Testis (tissue), 3 donors: ENCODE measurements around the gene PDLIM5. TPM values are rescaled to one million over a fixed set of nuclear protein-coding genes. Genes with fewer than 3 reads are reported as not detected.

Experiments used
- DNase-seq: peaks from one replicate; pipeline ENCODE4 v3.0.0-alpha.2; 2019
- H3K27ac ChIP-seq, 2 donors: fragments of 200-600 bp; sonication (generic); one replicate each; pipeline ENCODE4 v1.5.1; 2019
- H3K27me3 ChIP-seq: fragments of 200-600 bp; sonication (generic); one replicate; pipeline ENCODE4 v1.5.1; 2019
- H3K36me3 ChIP-seq: fragments of 200-600 bp; sonication (generic); one replicate; pipeline ENCODE4 v1.5.1; 2017; ENCODE audit warnings: low read depth; ENCODE audit errors: missing control alignments
- H3K4me1 ChIP-seq: fragments of 200-600 bp; sonication (generic); one replicate; pipeline ENCODE4 v1.5.1; 2019
- H3K4me3 ChIP-seq, 2 donors: fragments of 200-600 bp; sonication (generic); one replicate each; pipeline ENCODE4 v1.5.1; 2017 to 2019
- H3K9me3 ChIP-seq: fragments of 200-600 bp; sonication (generic); one replicate; pipeline ENCODE4 v1.5.1; 2017
- POLR2A ChIP-seq: fragments of 450-650 bp; IDR thresholded peaks from one replicate; pipeline ENCODE4 v1.6.1; 2017; ENCODE audit warnings: antibody characterized with exemption, mild to moderate bottlenecking, moderate library complexity
- WGBS, 2 donors: methylation state at CpG; one replicate each; pipeline ENCODE4 v1.1.5; 2018; 5-methylcytosine and 5-hydroxymethylcytosine counted together
- intact Hi-C: fragments of 100-400 bp; cut with DNase I; formaldehyde crosslinking; loops from one replicate; pipeline ENCODE4 v1.15.1; 2023; ENCODE audit warnings: low total_unique reads
- polyA plus RNA-seq: library from polyadenylated mRNA; stranded (reverse); fragments of 350-450 nt; fragmentation: Illumina TruSeq; extraction: RNeasy Lipid Tissue Mini Kit (QIAGEN cat#74804); gene quantifications from one replicate; pipeline ENCODE4 v1.2.3, GENCODE V29; 2014; ENCODE audit warnings: low read depth, low replicate concordance; ENCODE audit not compliant: insufficient read depth
- total RNA-seq, 2 donors: library from RNA; depleted of rRNA; stranded (reverse); fragments of >200 nt; gene quantifications; one replicate each; pipeline ENCODE4 v1.2.3, GENCODE V29; 2016
- TF ChIP-seq, protein P1 (sequence below), 3 experiments: fragments of 450-650 bp in 2 of 3; fragments of 200-600 bp in 1 of 3; sonication (generic) in 1 of 3; IDR thresholded peaks; one replicate each; pipeline ENCODE4 v1.5.1; 2016 to 2019; ENCODE audit warnings: antibody characterized with exemption in 3 of 3, mild to moderate bottlenecking in 2 of 3, moderate library complexity in 1 of 3

PDLIM5 gene
- total and polyA plus RNA-seq, 3 donors from 2014 or later, result 45.5 to 86.8 (median 86.1) TPM

DNA sequence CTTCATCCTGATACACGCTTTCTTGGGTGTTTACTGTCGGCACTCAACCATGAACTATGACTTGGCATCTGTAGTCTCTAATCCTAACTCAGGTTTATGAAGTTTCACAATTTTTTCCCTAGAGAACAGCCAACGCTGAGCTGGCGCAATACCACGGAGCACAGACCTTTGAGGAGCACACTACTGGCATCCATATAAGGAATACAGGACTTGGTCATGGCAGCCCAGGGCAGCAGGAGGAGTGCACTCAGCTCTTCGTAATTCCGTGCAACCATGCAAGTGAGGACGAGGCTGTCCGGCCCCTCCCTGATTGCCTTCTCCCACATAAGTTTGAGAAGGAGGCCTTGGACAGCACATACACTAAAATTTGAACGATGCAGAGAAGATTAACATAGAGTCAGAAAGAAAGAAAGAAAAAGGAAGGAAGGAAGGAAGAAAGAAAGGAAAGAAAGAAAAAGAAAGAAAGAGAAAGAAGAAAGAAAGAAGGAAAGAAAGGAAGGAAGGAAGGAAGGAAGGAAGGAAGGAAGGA lies 41.0 kb upstream of the PDLIM5 start:
- Histone ChIP-seq H3K4me3 (no peak overlapping the region), H3K27ac (peak overlapping the region in 1 of 2 donors; percentile 47), H3K4me1 (peaks cover 20% of the 10 kb centered on the region), H3K9me3 (no peaks in the 10 kb centered on the region), H3K27me3 (no peaks in the 10 kb centered on the region), H3K36me3 (no peaks in the 10 kb centered on the region)
- 60 to 72% methylated on average over 10 of the region's 10 CpGs for WGBS, 2 donors
- intact Hi-C loops, result no loop called here
- TF ChIP-seq POLR2A, result no peak
- TF ChIP-seq, protein P1, sequence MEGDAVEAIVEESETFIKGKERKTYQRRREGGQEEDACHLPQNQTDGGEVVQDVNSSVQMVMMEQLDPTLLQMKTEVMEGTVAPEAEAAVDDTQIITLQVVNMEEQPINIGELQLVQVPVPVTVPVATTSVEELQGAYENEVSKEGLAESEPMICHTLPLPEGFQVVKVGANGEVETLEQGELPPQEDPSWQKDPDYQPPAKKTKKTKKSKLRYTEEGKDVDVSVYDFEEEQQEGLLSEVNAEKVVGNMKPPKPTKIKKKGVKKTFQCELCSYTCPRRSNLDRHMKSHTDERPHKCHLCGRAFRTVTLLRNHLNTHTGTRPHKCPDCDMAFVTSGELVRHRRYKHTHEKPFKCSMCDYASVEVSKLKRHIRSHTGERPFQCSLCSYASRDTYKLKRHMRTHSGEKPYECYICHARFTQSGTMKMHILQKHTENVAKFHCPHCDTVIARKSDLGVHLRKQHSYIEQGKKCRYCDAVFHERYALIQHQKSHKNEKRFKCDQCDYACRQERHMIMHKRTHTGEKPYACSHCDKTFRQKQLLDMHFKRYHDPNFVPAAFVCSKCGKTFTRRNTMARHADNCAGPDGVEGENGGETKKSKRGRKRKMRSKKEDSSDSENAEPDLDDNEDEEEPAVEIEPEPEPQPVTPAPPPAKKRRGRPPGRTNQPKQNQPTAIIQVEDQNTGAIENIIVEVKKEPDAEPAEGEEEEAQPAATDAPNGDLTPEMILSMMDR (IDR thresholded peaks at IDR 0.05), result no peak
- DNase-seq, result peak; percentile 41

- intact Hi-C loops, result no loop called here
- no peaks in the 10 kb centered on the region for H3K9me3 ChIP-seq
- H3K27ac ChIP-seq, result no peak overlapping the region
- peaks cover 20% of the 10 kb centered on the region for H3K4me1 ChIP-seq
- DNase-seq, result no peak
- H3K27me3 ChIP-seq, result no peaks in the 10 kb centered on the region
- no peak overlapping the region for H3K4me3 ChIP-seq
- TF ChIP-seq, protein P1 (IDR thresholded peaks at IDR 0.05), result no peak
- no peaks in the 10 kb centered on the region for H3K36me3 ChIP-seq
Measured at GRCh38 chr4:94411296-94411695, 40.4 kb upstream of the PDLIM5 start.

GRCh38 chr4:94412019-94412657 lies 39.6 kb upstream of the PDLIM5 start:
- Histone ChIP-seq H3K27ac (peak overlapping the region in 1 of 2 donors; percentile 12), H3K36me3 (no peaks in the 10 kb centered on the region), H3K4me3 (no peak overlapping the region), H3K9me3 (no peaks in the 10 kb centered on the region), H3K4me1 (peaks cover 20% of the 10 kb centered on the region), H3K27me3 (no peaks in the 10 kb centered on the region)
- intact Hi-C loops, result no loop called here
- 50 to 53% methylated on average over 3 of the region's 3 CpGs for WGBS, 2 donors
- TF ChIP-seq POLR2A, result no peak
- TF ChIP-seq, protein P1 (IDR thresholded peaks at IDR 0.05), result no peak
- no peak for DNase-seq

- no peak overlapping the region for H3K4me3 ChIP-seq
- H3K4me1 ChIP-seq, result peaks cover 20% of the 10 kb centered on the region
- WGBS, 2 donors, result 28 to 42% methylated on average over 6 of the region's 6 CpGs
- no peak for TF ChIP-seq POLR2A
- TF ChIP-seq, protein P1 (IDR thresholded peaks at IDR 0.05), result no peak
- no peaks in the 10 kb centered on the region for H3K36me3 ChIP-seq
- H3K27ac ChIP-seq, result peak overlapping the region in 1 of 2 donors; percentile 12
- no peaks in the 10 kb centered on the region for H3K9me3 ChIP-seq
- intact Hi-C loops, result no loop called here
- DNase-seq, result no peak
- H3K27me3 ChIP-seq, result no peaks in the 10 kb centered on the region
Measured at GRCh38 chr4:94412658-94413038, 39.1 kb upstream of the PDLIM5 start.
